Suppressor macrophage treated with lipopolysaccharide for 1 hour (primary cell): ENCODE measurements around the gene ASXL1.
"Not testable (repeated sequence)": the region's sequence is repeated elsewhere in the genome, so short reads cannot be mapped to it uniquely, and the experiment has no call there.

Source experiments
- DNase-seq, 3 donors: peaks; one replicate each; pipeline ENCODE4 v3.0.0-alpha.2; 2020 to 2022

ASXL1 gene

DNA sequence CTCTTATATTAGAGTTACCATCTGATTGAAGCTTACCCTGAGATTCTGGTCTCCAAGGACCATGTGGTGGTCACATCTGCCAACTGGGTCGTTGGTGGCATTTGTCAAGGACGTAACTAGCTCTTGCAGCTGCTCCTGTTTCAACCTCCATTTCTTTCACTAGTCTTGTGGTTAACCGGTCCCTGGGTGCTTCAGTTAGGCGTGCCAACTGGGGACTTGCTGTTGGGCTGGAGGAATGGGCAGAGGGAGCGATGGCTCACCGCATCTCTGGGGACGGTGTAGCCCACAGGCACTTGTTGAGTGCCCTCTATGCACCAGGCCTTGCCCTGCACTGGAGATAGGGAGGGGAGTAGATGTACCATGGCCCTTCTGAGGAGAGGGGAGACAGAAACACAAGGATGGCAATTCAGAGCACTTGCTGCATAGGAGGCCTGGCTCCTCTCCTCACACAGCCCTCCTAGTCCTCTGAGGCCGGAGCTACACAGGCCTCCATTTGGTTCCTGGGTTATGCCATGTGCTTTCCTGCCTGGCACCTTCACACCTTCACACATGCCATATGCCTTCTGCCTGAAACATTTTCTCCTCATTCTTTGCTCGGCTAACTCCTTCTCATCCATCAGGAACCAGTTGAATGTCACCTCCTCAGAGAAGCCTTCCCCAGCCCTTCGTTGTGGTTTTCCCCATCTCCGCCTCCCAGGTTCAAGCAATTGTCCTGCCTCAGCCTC is 20.0 kb upstream of the ASXL1 start:
- no peak for DNase-seq

DNA sequence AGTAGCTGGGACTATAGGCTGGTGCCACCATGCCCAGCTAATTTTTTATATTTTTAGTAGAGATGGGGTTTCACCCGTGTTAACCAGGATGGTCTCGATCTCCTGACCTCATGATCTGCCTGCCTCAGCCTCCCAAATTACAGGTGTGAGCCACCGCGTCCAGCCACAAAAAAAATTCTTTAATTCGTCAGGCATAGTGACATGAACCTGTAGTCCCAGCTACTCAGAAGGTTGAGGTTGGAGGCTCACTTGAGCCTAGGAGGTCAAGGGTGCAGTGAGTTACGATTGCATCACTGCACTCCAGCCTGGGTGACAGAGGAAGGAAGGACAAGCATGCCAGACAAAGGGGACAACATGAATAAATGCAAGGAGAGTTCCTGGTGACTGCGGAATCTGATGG is 19.5 kb upstream of the ASXL1 start:
- peak in 1 of 3 donors; percentile 31 for DNase-seq

DNA sequence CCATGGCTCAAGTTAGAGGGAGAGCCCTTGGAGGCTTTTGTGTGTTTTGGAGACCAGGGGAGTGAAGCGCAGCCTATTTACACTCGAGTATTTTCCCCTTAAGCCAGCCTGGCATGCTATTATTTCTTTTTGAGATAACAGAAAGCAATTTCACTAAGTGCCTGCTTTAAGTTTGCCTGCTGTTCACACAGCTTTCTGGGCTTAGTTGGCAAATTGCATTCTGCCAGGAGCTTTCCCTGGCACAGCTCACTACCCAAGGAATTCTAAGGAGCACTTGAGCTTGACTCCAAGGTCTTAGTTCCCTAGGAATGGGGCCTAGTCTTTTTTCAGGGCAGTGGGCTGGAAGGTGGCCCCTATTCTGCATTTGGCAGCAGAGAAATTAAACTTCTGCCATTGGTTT is 19.0 kb upstream of the ASXL1 start:
- no peak for DNase-seq

DNA sequence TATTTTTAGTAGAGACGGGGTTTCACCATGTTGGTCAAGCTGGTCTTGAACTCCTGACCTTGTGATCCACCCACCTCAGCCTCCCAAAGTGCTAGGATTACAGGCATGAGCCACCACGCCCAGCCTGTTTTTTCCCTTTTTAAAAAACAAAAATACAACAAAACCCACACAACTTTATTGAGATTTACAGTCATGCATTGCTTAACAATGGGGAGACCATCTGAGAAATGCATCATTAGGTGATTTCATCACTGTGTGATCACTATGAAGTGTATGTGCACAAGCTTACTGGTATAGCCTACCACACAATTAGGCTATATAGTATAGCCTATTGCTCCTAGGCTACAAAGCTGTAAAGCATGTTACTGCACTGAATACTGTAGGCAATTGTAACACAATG is 17.1 kb upstream of the ASXL1 start:
- peak; percentile 70 to 93 (median 86) for DNase-seq

DNA sequence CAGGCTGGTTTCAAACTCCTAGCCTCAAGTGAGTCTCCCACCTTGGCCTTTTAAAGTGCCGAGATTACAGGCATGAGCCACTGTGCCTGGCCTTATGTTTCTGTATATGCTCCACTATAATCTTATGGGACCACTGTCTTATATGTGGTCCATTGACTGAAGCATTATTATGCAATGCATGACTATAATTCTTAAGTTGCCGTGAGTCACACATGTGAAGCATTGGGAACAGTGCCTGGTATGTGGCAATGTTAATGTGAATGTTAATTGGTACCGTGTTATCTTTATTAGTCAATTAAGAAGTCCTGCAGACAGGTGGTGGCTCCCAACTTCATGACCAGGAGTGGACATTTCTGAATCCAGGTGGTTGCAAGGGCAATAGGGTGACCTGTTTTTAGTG is 14.7 kb upstream of the ASXL1 start:
- DNase-seq, result peak; percentile 44 to 71 (median 71)

DNA sequence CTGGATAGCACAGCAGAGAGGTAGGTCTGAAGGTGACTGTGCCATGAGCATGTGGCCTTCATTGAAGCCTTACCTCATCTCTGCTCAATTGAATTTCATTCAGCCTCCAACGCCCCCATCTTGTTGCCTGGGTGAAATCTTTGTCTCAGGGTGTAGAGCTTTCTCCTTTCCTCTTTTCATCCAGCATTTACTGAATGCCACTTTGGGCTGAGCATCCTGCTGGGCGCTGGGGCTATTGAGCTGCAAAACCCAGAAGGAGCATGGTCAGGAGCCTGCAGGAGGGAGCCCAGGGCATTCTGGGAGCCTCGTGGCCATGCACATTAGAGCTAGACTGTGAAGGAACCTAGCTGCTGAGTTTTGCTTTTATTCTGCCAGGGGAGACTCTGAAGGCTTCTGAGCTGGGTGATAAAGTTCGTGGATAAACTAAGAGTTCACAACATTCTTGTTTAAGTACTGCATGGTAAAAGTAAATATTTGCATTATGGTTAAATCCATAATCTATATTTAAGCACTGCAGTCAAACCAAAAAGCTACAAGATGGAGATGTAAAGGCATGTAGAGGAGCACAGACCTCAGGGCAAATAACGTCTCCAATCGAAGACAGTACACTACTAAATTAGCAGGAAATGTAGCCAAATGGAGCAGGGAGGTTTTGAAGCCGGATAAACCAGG is 13.2 kb upstream of the ASXL1 start:
- DNase-seq, result no peak

DNA sequence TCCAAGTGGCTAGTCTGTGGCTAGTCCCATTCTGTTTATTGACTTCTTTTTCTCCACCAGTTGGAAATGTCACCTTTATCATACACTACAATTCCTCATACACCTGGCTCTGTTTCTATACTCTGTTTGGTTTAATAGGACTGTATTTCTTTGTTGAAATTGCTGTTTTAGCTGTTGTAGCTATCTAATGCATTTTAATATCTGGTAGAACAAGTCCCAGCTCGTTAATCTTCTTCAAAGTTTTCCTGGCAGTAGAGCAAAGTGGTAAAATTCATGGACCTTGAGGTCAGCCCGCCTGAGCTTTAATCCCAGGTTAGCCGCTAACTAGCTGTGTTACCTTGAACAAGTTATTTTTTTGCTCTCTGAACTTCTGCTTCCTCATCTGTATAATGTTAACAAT is 9.9 kb upstream of the ASXL1 start:
- DNase-seq, result no peak

DNA sequence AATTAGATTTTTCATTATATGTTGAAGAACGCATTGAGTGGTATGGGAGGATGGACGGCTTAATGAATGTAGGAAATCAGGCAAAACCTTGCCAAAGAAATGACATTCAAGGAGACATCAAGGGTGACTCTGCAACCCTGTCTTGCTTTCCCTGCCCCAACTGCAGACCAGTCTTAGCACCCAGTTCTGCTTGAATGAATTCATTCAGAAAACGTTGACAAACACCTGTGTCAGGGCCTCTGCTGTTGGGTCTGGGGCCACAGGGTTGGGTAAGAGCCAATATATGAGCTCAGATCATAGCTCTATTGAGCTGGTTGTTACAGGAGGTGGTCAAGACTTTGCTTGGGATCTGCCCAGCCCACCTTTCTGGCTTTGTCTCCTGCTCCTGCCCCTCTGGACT is 7.7 kb upstream of the ASXL1 start:
- DNase-seq, result no peak

DNA sequence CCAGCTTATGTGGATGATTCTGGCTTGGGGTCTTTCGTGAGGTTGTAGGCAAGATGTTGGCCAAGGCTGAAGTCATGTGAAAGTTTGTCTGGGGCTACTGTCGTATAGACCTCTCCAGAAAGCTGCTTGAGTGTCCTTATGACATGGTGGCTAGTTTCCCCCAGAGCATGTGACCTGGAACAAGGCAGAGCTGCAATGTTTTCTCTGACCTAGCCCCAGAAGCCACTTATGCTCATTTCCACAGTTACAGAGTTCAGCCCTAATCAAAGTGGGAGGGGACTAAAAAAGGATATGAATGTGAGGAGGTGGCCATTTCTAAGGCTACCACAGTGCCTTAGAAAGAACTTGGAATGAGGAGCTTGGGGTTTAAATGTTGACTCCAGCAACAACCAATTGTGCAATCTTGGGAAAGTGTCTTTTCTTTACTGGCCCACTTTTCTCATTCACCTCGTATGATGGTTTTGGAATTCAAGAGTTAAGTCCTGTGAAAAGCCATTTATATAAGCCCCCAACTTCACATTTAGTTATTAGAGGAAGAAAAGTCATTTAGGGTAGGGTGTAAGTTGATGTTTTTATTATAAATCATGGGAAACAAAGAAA is 5.9 kb upstream of the ASXL1 start:
- no peak for DNase-seq

DNA sequence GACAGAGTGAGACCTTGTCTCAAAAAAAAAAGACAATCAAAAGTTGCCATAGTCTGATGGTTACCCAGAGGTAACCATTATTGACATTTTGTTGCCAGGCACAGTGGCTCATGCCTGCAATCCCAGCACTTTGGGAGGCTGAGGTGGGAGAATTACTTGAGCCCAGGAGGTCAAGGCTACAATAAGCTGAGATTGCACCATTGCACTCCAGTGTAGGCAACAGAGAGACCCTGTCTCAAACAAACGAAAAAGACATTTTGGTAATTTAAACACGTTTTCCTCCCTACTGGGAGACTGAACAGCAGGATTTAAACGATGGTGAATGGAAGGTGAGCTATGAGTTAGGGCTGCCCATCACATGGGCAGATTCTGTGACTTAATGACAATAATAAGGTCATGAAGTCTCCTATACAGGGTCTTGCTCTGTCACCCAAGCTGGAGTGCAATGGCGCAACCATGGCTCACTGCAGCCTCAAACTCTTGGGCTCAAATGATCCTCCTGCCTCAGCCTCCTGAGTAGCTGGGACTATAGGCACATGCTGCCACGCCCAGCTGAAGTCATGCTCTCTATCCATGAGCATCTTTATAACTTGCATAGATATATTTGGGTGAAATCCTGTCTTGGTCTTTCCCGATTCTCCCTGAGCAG is 4.2 kb upstream of the ASXL1 start:
- DNase-seq, result no peak

DNA sequence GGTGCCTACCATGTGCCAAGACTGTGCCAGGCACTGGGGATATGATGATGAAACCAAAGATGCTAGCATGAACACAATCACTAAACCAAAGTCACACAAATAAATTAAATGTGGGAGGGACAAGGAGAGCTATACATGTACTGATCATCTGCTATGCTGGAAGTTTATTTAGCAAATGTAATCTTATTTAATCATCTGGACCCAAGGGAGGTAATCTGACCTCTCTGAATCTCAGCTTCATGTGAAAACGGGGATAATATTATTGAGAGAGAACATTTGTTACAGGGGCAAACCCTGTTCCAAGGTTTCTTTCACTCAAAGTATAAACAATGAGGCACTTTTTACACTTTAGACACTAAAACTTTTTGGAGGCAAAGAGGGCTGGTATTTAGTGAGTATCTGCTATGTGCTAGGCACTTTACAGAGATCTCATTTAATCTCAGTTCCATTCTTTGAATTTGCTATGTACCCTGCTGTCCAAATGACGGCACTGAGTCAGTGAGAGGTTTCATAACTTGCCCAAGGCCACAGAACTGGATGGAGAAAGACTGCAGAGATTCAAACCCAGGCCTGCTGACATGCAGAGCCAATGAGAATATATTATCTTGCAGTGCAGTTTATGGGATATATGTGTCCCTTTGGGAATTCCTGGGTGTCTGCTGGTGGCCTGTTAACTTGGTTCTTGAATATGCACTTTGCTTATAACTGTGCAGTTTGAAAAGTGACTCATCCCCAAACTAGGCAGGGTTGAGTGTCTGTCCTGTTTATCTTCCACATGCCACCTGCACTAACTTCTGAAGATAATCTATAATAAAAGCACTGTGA is 3.3 kb upstream of the ASXL1 start:
- no peak for DNase-seq

DNA sequence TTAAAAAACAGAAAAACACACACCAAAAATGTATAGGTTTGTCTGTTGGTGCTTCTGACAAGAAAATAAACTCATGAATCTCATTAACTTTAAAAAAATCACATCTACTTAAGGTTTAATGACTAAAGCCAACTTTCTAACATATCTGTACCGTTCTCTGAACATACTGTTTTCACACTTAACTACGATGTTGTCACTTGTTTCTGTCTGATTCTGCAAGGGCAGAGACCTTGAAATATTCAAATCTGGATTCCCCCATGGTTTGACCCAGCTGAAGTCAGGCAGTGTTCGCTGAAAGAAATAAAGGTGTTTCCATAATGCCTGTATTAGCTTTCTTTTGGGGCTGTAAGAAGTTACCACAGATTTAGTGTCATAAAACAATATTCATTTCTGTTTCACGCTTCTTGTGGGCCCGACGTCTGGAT is 2.7 kb upstream of the ASXL1 start:
- no peak for DNase-seq

DNA sequence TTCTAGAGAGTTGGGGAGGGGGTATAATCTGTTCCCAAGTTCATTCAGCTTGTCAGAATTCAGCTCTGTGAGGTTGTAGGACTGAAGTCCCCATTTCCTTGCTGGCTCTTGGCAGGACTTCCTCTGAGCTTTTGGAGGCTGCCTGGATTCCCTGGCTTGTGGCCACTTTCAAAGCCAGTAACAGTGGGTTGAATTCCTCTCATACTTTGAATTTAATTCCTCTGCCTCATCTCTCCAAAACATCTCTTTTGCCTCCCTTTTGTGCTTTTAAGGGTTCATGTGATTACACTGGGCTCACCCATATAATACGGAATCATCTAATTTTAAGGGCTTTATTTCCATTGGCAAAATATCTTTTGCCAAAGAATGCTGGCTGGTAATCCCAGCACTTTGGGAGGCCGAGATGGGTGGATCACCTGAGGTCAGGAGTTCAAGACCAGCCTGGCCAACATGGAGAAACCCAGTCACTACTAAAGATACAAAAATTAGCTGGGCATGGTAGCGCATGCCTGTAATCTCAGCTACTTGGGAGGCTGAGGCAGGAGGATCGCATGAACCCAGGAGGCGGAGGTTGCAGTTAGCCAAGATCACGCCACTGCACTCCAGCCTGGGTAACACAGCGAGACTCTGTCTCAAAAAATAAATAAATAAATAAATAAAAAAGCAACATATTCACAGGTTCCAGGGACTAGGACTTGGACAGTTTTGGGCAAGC is 2.1 kb upstream of the ASXL1 start:
- not testable (repeated sequence) for DNase-seq

DNA sequence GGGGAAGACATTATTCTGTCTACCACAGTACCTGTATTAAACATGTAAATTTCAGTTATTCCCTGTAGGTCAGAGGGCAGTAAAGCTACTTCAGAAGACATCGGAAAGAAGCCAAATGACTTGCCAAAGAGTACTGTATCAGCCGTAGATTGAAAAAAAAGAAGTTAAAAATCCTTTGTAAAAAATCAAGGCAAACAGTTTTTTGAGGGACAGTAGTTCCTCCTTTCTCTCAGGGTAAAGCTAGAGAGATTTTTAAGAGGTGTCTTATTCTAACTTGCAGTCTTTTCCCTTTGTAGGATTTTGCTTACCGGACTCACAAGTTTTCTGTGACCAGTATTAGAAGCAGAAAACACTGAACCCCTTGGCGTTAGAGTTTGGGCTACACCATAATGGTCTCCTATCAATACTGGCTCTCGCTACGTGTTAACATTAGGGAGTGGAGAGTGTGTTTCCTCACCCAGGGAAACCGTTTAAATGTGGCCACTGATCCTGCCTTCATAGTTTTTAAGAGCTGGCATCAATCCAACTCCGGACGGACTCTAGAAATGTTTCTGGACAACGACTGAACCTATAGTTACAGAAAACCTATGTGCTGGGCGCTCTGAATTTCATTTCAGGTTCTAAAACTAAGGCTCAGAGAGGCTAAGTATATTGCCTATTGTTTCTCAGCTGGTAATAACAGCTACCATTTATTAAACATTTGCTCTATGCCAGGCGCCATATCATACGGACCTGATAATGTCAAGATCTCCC is 1.3 kb upstream of the ASXL1 start:
- peak in 1 of 3 donors; percentile 33 for DNase-seq

DNA sequence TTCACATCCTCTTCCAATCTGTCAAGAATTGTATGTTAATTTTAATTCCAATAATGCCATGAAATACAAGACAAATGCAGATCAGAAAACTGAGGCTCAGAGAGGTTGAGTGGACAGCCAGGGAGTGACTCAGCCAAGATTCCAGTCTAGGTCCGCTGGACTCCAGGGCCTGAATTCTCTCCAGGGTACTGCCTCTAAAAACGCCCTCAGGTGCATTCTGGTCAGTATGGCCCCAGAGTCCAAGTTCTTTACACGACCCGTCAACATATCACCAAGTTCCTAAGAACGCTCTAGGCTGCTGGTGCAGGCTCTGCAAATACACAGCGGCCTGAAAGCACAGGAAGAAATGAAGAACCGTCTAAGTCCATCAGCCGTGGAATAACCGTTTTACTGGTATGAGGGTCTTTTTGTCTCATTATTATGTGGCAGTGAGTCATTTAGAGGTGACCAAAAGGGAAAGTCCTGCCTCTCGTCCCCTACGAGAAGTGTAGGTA is 709 bp upstream of the ASXL1 start:
- DNase-seq, result peak in 1 of 3 donors; percentile 36

DNA sequence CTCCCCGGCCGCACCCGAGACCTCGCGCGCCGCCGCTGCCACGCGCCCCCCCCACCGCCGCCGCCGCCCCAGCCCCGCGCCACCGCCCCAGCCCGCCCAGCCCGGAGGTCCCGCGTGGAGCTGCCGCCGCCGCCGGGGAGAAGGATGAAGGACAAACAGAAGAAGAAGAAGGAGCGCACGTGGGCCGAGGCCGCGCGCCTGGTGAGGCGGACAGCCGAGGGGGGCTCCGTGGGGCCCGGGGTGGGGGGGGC is 426 bp downstream of the ASXL1 start:
- no peak for DNase-seq

DNA sequence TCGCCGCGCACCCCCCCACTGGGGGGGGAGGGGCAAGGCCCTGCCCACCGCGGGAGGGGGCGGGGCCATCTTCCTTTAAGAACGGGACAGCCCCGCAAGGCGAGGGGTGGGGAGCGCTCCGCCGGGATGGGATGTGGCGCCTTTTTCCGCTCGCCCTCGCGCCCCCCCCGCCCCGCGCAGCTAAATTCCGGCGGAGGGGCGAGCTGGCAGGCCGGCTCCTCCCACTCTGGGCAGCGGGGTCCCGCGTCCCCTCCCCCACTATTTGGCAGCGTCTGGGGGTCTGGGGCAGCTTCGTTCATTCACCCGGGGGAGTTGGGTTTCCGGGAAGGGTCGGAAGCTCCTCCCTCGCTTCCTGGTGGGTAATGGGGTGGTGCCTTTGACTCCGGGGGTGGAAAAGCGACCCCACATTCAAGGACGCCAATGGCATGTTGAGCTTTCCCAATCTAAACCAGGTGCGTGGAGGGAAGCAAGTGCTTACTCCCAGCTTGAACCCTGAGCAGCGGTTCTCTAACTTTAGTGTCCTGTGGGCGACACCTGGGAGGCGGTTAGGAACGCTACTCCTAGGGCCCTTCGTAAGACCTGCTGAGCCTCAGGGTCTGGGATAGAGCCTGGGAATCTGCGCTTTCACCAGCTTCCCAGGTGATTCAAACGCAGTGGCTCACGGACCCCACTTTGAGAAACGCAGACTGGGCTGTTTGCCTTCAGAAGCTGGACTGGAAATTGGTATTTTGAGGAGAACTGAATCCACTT is 927 bp downstream of the ASXL1 start:
- DNase-seq, result peak; percentile 65 to 91 (median 71)

DNA sequence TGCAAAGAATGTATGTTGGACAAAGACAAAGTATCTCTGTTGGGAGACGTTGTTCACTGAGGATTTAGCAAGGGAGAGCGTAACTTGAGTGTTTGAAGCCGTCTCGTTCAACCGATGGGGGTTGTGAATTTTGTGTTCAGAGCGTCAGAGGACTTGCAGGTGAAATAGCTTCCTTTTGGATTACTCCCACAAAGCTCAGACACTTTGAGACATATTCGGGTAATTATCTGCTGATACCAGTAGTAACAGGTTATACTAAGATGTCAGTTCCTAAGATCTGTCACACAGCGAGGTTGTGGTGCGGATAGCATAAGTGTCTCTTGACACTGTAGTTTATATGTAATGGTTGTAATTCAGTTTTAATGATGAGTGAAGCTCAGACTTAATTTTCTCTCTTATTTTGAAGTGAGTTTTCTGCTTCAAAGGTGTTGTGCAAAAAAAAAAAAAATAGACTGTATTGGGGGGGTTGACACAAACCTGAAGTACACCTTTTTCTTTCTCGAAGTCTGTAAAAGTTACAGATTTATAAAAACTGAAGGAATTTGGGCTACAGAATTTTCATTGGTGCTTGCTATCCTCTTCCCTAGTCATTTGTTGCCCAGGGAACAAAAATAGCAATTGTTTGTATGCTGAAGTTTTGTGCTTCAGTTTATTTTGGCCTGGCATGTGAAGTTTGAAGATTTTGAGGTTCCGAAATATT is 1.7 kb downstream of the ASXL1 start:
- DNase-seq, result no peak

DNA sequence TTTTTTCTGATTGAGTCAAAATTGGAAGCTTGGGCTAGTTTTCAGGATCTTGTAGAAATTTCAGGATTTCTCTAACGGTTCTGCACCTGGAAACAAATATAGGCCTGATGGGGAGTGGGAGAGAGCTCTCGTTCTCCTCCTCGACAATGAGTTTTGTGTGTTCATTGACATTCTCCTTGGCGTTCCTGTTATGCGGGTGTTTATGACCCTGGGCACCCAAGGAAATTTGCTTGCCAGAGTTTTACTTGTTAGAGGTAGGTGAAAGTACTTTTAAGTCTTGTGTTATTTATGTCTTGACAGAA is 2.2 kb downstream of the ASXL1 start:
- DNase-seq, result no peak

DNA sequence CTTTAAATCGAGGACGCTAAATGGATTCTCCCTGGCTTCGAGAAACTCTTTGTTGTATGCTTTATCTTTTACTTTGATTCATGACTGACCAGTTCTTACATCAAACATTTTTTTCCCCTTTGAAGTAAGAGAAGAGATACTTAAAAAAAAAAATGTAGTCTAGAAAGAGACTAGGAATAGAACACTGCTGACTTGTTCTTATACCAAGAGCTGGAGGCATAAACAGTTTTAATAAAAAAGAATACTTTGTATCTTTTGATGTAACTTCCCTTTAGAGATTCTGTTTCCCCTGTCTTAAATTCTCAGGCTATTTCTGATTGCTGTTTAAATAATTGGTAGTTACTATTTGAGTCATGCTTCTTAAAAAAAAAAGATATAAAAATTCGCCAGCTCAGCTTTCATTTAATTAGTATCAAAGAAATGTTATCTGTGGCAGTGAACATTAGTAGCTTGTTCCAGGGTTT is 4.8 kb downstream of the ASXL1 start:
- DNase-seq, result no peak
